Retinal pigment epithelial cell (primary cell): ENCODE results near the gene DMP1.

Source experiments
- DNase-seq: peaks from one replicate; pipeline ENCODE4 v3.0.0-alpha.2; 2010; ENCODE audit warnings: low read depth
- H3K4me3 ChIP-seq: 2 replicates; pipeline ENCODE4 v1.5.1; 2011; ENCODE audit warnings: mild to moderate bottlenecking, low read length, control low read depth, moderate library complexity
- TF ChIP-seq, protein P1 (sequence below): conservative IDR thresholded peaks from 2 replicates; pipeline ENCODE4 v1.5.1; 2011; ENCODE audit warnings: low read depth, low read length, control low read depth, inconsistent platforms

DMP1 gene

DNA sequence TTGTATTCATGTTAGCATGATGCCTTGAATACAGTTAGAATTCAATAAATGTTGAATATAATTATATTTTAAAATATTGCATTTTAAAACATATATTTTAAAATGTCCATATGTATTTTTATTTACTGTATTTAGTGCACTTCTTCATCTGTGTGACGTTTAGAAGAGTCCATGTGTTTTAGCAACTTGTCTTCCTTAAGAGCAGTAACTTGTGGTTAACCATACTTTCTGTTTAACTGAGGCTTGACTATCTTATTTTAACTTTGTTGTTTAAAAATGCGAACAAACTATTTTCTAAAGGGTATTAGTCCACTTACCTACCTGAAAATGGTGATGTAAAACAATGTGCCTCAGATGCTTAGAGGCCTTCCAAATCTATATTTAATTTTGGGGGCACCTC, 858 bp downstream of the DMP1 start:
- no peak overlapping the region for H3K4me3 ChIP-seq
- no peak for DNase-seq
- TF ChIP-seq, protein P1, sequence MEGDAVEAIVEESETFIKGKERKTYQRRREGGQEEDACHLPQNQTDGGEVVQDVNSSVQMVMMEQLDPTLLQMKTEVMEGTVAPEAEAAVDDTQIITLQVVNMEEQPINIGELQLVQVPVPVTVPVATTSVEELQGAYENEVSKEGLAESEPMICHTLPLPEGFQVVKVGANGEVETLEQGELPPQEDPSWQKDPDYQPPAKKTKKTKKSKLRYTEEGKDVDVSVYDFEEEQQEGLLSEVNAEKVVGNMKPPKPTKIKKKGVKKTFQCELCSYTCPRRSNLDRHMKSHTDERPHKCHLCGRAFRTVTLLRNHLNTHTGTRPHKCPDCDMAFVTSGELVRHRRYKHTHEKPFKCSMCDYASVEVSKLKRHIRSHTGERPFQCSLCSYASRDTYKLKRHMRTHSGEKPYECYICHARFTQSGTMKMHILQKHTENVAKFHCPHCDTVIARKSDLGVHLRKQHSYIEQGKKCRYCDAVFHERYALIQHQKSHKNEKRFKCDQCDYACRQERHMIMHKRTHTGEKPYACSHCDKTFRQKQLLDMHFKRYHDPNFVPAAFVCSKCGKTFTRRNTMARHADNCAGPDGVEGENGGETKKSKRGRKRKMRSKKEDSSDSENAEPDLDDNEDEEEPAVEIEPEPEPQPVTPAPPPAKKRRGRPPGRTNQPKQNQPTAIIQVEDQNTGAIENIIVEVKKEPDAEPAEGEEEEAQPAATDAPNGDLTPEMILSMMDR, result no peak

DNA sequence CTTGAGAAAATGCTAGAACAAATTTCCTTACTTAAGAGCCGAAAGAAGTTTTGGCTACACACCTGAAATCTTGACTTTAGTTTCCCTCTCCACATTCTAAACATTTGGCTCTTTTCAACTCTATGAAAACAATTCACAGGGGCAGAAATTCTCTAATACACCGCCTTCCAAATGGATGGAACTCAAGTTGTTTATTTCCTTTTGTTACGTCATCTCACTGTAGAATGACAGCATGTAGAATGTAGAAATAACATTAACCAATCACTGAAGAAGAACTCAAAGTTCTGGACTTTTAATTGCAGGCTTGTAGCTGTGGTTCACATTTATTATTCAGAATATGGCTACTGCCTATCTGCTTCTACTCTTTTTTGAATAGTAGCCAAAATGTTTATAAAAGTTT, 1.9 kb downstream of the DMP1 start:
- no peak for DNase-seq
- H3K4me3 ChIP-seq, result no peak overlapping the region
- TF ChIP-seq, protein P1, result no peak

DNA sequence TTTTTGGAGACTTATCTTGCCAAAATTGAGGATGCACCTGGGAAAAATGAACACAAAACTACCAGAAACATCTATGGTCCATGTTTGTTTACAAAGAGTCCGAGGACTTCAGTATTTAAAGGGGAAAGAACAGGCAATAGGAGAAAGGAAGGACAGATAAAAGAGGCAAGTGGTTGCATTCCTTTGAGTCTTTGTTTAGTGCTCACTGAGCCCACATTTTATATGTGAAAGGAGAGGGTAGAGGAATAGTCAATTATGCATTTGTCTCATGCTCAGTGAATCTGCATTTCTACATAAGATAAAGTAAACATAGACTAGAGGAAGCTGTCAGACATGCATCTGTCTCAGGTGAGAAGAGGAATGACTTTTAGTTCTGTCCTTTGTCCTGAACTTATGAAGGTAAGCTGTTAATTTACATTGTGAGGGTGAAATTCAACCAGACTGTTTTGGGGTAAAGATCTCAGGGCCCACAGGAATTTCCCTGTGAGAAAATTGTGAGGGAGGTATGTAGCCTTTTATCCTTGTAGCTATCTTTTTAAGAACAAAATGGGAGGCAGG, 4.5 kb downstream of the DMP1 start:
- no peak for DNase-seq
- no peak overlapping the region for H3K4me3 ChIP-seq
- TF ChIP-seq, protein P1, result no peak

DNA sequence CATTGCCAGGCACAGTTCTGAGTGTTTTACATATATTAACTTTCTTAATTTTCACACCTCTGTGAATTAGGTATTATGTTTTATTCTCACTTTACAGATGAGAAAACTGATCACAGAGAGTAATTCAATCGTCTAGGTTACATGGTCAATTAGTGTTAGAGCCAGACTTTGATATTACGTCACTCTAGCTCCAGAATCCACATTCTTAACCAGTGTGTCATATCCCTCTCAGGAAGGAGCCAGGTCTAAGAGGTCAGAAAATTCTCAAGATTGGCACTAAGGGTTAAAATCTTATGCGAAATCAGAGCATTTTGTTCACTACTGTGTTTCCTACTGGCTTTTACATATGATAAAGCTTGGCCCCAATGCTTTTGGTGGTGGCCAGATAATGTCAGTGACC, 7.4 kb downstream of the DMP1 start:
- H3K4me3 ChIP-seq, result no peak overlapping the region
- TF ChIP-seq, protein P1, result no peak
- peak; percentile 79 for DNase-seq

DNA sequence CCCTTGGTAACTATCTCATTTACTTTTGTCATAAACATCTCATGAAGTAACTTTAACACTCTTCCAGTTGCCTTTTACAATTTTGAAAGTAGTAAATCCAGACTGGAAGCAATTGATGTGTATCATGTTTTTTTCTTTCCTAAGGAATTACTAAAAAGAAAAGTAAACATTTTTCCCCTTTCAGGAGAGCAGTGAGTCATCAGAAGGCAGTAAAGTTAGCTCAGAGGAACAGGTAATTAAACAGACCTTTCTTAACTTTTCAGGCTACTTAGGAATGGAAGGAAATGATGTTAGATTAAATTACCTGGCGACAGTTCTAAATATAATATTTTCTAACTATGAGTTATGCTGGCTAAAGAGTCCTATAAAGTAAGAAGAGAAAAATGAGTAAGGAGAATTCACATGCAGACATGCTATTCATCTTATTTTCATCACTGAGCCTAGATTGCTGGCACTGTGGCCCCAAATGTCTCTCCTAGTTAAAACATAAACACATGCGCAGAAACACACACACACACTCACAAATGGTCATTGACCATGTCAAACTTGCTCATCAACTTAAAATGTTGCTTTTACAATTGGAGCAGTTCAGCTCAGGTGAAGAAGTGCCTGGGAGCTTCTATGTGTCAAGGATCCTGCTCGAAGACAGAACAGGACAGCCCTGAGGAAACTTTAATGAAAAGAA, 9.3 kb downstream of the DMP1 start:
- DNase-seq, result no peak
- H3K4me3 ChIP-seq, result no peak overlapping the region
- TF ChIP-seq, protein P1, result no peak

DNA sequence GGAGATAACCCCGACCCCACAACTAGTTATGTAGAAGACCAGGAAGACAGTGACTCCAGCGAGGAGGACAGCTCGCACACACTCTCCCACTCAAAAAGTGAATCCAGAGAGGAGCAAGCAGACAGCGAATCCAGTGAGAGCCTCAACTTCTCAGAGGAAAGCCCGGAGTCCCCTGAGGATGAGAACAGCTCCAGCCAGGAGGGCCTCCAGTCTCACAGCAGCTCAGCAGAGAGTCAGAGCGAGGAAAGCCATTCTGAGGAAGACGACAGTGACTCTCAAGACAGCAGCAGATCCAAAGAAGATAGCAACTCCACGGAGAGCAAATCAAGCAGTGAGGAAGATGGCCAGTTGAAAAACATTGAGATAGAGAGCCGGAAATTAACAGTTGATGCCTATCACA, 12.8 kb downstream of the DMP1 start:
- DNase-seq, result no peak
- TF ChIP-seq, protein P1, result no peak
- H3K4me3 ChIP-seq, result no peak overlapping the region

DNA sequence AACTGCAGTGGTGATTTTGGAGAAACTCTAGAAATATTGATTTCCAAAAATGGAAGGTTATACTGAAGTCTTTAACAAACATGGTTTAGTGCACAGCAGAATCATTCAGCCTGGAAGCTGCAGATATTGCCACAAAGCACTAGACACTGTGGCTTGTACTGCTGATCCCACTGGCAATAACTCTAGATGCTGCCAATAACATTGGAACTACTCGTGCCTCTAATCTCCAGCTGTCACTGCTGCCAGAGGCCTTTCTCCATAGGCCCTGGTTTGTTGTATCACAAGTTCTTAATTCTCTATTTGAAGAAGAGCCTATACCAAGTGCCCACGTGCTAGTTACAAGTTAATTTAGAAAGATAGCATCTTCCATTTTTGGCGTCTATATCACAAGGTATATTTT, 19.3 kb downstream of the DMP1 start:
- DNase-seq, result no peak
- H3K4me3 ChIP-seq, result no peak overlapping the region
- TF ChIP-seq, protein P1, result no peak
